ENCODE results near the gene DLL1.
A peak's percentile ranks its signal among the peaks of the same experiment; 100 is the strongest.

DLL1 gene

DNA sequence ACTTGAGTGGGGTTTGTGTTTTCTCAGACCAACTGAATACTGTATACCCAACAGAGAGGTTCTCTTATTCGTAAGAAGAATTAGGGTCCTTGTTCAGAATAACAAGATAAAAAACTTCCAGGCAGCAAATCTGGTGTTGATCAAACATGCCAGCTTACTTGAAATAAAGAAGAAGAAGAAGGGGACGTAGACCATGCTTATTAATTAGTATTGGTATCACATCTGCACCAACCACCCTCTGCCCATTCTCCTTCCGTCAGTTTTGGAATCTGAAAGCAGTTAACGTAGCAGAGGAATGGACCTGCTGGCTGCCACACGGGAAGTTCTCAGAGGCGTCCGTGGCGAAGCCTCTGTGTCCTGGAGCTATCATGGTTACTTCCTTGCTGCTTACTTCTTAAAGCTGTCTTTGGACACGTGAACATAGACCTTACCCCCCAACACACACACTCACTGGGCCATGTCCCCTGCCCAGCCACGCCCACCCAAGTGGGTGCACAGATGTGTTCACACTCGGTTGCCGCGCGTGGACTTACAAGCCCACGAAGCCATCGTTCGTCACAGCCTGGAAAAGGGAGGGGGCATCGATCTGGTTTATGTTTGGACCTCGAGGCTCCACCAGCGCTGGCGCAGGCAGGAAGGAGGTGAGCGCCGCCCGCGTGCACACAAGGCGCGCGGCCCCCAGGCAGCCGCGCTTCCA, 4.1 kb upstream of the DLL1 start:
- no peak overlapping the region for H3K27ac ChIP-seq (ENCODE audit: low read length)
- peaks cover 53% of the 10 kb centered on the region for H3K27me3 ChIP-seq (ENCODE audit: low read depth, low read length)

DNA sequence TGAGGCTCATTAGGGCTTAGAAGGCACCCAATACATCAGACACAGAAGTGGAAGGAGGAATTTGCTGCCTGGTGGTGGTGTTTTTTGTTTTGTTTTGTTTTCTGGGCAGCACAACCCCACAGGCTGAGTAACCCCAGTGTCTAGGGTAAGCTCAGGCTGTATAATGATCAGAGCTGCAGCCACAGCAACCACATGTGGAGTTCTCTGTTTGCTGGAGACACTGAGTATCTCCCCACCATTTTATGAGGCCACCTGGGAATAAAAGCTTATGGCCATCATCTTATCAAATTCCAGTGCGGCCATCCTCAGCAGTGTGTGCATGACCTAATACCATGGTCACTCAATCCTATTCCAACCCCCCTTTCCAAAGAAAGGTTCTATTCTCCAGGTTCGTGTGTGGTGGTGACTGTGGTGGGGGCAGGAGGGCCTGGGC, 3.4 kb upstream of the DLL1 start:
- no peaks in the 10 kb centered on the region for H3K36me3 ChIP-seq (ENCODE audit: control insufficient read depth in 1 of 2, insufficient read depth in 2 of 2, low read length in 2 of 2)
- no peak overlapping the region for H3K27ac ChIP-seq (ENCODE audit: low read length)
- H3K9me3 ChIP-seq (ENCODE audit: control insufficient read depth in 1 of 2, low read length in 2 of 2), result no peaks in the 10 kb centered on the region
- peaks cover 53% of the 10 kb centered on the region for H3K27me3 ChIP-seq (ENCODE audit: low read depth, low read length)
- H3K4me1 ChIP-seq (ENCODE audit: control insufficient read depth in 1 of 2, insufficient read depth in 2 of 2, low read length in 2 of 2), result peaks cover 13 to 49% of the 10 kb centered on the region in 2 donors
- H3K4me3 ChIP-seq (ENCODE audit: low read depth in 1 of 2, low read length in 2 of 2), result no peak overlapping the region

More for the DNA sequence above, 4.1 kb upstream of the DLL1 start:
- Histone ChIP-seq H3K4me3 (ENCODE audit: low read depth in 1 of 2, low read length in 2 of 2) (peak overlapping the region; percentile 37 to 72), H3K9me3 (ENCODE audit: control insufficient read depth in 1 of 2, low read length in 2 of 2) (no peaks in the 10 kb centered on the region), H3K4me1 (ENCODE audit: control insufficient read depth in 1 of 2, insufficient read depth in 2 of 2, low read length in 2 of 2) (peaks cover 13 to 44% of the 10 kb centered on the region in 2 donors), H3K36me3 (ENCODE audit: control insufficient read depth in 1 of 2, insufficient read depth in 2 of 2, low read length in 2 of 2) (no peaks in the 10 kb centered on the region)

DNA sequence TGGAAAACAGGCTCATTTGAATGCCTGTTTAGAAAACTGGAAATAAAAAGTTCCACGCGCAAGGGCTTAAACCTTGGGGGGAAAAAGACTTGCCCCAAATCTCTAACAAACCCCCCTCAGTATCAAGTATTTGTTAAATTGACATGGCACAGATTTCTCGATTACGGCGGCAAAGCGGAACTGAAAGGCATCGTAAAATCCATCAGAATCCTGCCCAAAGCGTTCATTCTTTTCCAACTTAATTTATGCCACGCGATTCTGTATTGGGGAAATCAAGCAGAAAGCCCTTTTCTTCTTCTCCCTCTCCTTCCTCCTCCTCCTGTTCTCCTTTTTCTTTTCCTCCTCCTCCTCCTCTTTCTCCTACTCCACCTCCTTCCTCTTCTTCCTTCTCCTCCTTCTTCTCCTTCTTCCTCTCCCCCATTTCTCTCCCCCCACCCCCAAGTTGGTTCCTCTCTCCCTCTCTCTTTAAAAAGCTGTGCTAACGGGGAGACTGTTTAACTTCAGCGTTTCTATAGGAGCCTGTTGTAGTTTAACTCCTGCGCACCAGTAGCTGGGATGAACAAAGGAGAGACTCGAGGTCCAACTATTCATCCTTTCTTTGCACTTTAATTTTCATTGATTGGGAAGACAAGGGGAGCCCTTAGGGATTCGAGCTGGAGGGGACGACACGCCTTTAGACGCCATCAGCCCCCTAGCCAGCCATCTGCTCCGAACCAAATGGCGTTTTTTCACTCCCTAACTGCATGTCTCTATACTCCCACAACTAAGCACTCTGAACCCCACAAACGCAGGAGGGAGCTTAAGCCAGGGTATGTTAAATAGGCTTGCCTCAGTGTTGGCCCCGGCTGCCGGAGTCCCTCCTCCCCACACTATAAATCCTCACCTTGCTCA, 2.7 kb upstream of the DLL1 start:
- H3K27ac ChIP-seq (ENCODE audit: low read length), result no peak overlapping the region
- H3K4me3 ChIP-seq (ENCODE audit: low read depth in 1 of 2, low read length in 2 of 2), result peak overlapping the region in 1 of 2 donors; percentile 19
- H3K36me3 ChIP-seq (ENCODE audit: control insufficient read depth in 1 of 2, insufficient read depth in 2 of 2, low read length in 2 of 2), result no peaks in the 10 kb centered on the region
- no peaks in the 10 kb centered on the region for H3K9me3 ChIP-seq (ENCODE audit: control insufficient read depth in 1 of 2, low read length in 2 of 2)
- peaks cover 58% of the 10 kb centered on the region for H3K27me3 ChIP-seq (ENCODE audit: low read depth, low read length)
- peaks cover 13 to 56% of the 10 kb centered on the region in 2 donors for H3K4me1 ChIP-seq (ENCODE audit: control insufficient read depth in 1 of 2, insufficient read depth in 2 of 2, low read length in 2 of 2)

DNA sequence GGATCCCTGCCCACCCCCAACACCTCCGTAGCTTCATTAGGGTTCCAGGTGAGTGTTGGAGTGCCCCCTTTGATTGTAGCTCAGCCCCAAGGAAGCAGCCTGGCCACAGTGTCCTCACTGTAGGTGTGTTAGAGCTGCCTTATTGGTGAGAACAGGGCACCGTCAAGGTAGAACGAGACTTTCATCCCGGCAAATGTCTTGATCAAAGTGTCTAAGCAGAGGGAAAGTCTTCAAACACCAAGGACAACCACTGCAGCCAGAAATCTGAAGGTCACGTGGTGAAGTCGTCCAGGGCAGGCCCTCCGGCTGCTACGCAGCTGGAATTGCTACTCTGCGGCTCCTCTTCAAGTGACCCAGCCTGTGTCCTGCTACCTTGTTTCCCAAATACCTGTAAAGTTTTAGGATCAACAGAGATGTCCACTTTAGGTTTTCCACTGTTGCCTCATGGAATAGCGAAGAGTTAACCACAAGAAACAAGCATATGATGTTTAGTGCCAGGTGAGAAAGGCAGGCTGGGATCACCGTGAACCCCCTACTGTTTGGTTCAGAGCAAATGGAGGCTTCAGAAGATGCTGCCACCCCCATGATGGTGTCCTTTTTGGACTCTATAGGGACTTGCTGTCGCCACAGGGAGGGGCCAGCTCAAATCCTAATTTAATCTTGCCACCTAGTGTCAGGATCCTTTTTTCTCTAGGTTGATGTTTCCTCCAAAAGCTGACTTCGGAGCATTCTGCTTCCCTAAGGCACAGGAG, 1.7 kb upstream of the DLL1 start:
- no peaks in the 10 kb centered on the region for H3K9me3 ChIP-seq (ENCODE audit: control insufficient read depth in 1 of 2, low read length in 2 of 2)
- H3K27me3 ChIP-seq (ENCODE audit: low read depth, low read length), result peaks cover 61% of the 10 kb centered on the region
- peaks cover 13 to 56% of the 10 kb centered on the region in 2 donors for H3K4me1 ChIP-seq (ENCODE audit: control insufficient read depth in 1 of 2, insufficient read depth in 2 of 2, low read length in 2 of 2)
- H3K4me3 ChIP-seq (ENCODE audit: low read depth in 1 of 2, low read length in 2 of 2), result peak overlapping the region; percentile 42 to 89
- no peaks in the 10 kb centered on the region for H3K36me3 ChIP-seq (ENCODE audit: control insufficient read depth in 1 of 2, insufficient read depth in 2 of 2, low read length in 2 of 2)
- no peak overlapping the region for H3K27ac ChIP-seq (ENCODE audit: low read length)

DNA sequence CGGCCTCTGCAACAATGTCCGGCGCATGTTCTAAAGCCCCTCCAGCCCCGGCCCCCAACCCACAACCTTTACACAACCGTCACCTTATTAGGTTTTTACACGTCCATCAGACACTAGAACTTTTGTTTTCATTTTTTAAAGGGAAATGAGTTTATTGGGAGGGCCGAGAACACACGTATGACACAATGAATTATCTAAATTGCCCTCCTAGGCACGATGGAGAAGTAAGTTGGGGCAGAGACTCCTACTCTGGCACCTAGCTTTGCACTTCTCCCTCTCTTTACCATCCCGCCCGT, 1.2 kb upstream of the DLL1 start:
- H3K4me3 ChIP-seq (ENCODE audit: low read depth in 1 of 2, low read length in 2 of 2), result peak overlapping the region; percentile 42 to 89
- H3K36me3 ChIP-seq (ENCODE audit: control insufficient read depth in 1 of 2, insufficient read depth in 2 of 2, low read length in 2 of 2), result no peaks in the 10 kb centered on the region
- no peaks in the 10 kb centered on the region for H3K9me3 ChIP-seq (ENCODE audit: control insufficient read depth in 1 of 2, low read length in 2 of 2)
- H3K27me3 ChIP-seq (ENCODE audit: low read depth, low read length), result peaks cover 59% of the 10 kb centered on the region
- H3K4me1 ChIP-seq (ENCODE audit: control insufficient read depth in 1 of 2, insufficient read depth in 2 of 2, low read length in 2 of 2), result peaks cover 13 to 56% of the 10 kb centered on the region in 2 donors
- no peak overlapping the region for H3K27ac ChIP-seq (ENCODE audit: low read length)

DNA sequence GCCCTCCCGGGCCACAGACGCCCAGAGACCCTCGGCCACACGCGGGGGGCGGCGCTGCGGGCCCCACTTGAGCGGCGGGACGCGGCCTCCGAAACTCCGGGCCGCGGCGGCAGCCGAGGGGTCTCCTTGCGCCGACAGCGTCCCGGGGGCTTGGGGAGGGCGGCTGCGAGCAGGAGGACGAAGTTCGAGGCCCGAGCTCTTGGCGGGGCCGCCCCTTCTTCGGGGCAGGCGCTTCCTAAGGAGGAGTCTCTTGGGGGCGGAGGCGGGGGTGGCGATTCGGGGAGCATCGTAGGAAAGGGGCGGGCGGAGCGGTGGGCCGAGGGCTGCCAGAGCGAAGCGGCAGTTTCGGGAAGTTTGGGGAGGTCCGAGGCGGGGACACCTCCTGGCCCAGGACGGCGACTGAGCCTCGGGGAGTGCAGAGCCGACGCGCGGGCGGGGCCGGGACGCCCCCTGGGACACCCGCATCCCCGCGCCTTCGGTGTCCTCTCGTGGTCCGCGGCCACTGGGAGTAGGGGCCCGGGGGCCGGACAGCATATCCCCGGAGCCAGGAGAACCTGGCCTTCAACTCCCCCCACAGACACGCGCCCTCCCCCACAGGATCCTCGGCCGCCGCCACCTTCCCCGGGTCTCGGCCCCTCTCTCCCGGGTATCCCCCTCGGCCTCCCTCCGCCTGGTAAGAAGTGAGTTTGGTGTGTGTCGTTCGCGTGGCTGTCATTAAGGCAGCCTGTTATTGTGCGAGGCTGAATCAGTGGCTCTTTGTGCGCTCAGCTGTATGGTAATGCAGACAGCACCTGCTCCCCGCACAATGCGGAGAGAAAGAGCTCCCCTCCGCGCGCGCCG, 613 bp upstream of the DLL1 start:
- Histone ChIP-seq H3K27ac (ENCODE audit: low read length) (no peak overlapping the region), H3K4me3 (ENCODE audit: low read depth in 1 of 2, low read length in 2 of 2) (peak overlapping the region; percentile 42 to 89), H3K36me3 (ENCODE audit: control insufficient read depth in 1 of 2, insufficient read depth in 2 of 2, low read length in 2 of 2) (no peaks in the 10 kb centered on the region), H3K4me1 (ENCODE audit: control insufficient read depth in 1 of 2, insufficient read depth in 2 of 2, low read length in 2 of 2) (peaks cover 13 to 52% of the 10 kb centered on the region in 2 donors), H3K9me3 (ENCODE audit: control insufficient read depth in 1 of 2, low read length in 2 of 2) (no peaks in the 10 kb centered on the region), H3K27me3 (ENCODE audit: low read depth, low read length) (peaks cover 55% of the 10 kb centered on the region)

DNA sequence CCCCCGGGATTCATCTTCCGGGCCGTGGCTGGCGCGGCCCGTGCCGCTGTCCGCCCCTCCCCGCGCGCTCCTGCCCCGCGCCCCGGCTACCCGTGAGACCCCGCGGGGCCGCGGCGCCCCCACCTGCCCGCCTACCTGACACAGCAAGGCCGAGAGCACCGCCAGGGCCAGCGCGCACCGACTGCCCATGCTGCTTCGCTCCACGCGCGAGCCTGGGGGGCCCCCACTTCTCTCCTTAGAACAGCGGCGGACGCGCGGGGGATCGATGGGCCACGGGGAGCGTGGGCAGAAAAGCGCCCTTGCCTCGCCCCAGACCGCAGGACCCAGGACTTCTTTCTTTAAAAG, 955 bp downstream of the DLL1 start:
- Histone ChIP-seq H3K27me3 (ENCODE audit: low read depth, low read length) (peaks cover 46% of the 10 kb centered on the region), H3K36me3 (ENCODE audit: control insufficient read depth in 1 of 2, insufficient read depth in 2 of 2, low read length in 2 of 2) (no peaks in the 10 kb centered on the region), H3K4me1 (ENCODE audit: control insufficient read depth in 1 of 2, insufficient read depth in 2 of 2, low read length in 2 of 2) (peaks cover 10 to 36% of the 10 kb centered on the region in 2 donors), H3K4me3 (ENCODE audit: low read depth in 1 of 2, low read length in 2 of 2) (peak overlapping the region; percentile 74 to 89), H3K27ac (ENCODE audit: low read length) (no peak overlapping the region), H3K9me3 (ENCODE audit: control insufficient read depth in 1 of 2, low read length in 2 of 2) (no peaks in the 10 kb centered on the region)

DNA sequence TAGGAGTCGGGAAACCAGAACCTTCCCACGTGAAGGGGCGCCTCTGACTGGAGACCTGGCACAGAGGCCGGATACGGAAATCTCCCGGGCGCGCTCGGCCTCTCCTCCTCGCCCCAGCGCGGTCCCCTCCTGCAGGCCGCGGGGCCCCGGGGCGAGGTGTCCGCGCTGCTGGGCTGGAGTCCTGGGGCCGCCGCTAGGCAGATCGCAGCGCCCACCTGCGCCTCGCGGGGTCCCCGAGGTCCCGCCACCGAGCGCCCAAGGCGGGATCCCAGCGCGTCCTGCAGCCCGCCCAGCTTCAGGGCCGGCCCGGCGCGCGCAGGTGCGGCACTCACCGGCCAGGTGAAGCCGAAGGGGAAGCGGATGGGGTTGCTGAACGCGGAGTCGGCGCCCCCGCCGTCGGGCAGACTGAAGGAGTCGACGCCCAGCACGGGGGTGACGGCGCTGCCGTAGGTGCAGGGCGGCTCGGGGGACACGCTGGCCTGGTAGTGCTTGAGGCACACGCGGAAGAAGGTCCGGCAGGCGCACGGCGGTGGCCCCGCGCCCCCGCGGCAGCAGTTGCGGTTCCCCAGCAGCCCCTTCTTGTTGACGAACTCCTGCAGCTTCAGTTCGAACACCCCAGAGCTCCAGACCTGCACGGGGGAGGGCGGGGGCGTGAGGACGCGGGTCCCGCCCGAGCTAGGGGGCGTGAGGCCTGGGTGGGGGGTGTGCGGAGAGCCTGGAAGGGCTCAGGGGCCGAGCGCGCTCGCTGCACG, 1.5 kb downstream of the DLL1 start:
- Histone ChIP-seq H3K27me3 (ENCODE audit: low read depth, low read length) (peaks cover 41% of the 10 kb centered on the region), H3K9me3 (ENCODE audit: control insufficient read depth in 1 of 2, low read length in 2 of 2) (no peaks in the 10 kb centered on the region), H3K4me1 (ENCODE audit: control insufficient read depth in 1 of 2, insufficient read depth in 2 of 2, low read length in 2 of 2) (peaks cover 8 to 34% of the 10 kb centered on the region in 2 donors)

DNA sequence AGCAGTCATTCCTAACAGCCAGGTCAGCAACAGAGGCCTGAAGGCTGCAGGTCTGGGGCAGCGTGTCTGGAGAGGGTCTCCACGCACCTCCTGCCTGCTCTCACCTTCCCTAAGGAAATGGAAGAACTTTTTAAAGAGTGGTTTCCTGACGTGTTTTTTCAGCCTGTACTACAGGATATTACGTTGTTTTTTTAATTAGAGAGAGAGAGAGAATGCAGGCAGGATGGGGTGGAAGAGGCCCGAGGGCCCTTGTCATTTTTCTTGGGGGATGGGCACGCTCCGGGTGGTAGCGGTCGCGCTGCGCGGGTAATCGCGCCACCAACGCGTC, 2.1 kb downstream of the DLL1 start:
- Histone ChIP-seq H3K9me3 (ENCODE audit: control insufficient read depth in 1 of 2, low read length in 2 of 2) (no peaks in the 10 kb centered on the region), H3K27me3 (ENCODE audit: low read depth, low read length) (peaks cover 37% of the 10 kb centered on the region), H3K36me3 (ENCODE audit: control insufficient read depth in 1 of 2, insufficient read depth in 2 of 2, low read length in 2 of 2) (peaks cover 0 to 5% of the 10 kb centered on the region in 2 donors), H3K27ac (ENCODE audit: low read length) (no peak overlapping the region), H3K4me3 (ENCODE audit: low read depth in 1 of 2, low read length in 2 of 2) (peak overlapping the region; percentile 53 to 89), H3K4me1 (ENCODE audit: control insufficient read depth in 1 of 2, insufficient read depth in 2 of 2, low read length in 2 of 2) (peaks cover 8 to 34% of the 10 kb centered on the region in 2 donors)

More for the DNA sequence above, 1.5 kb downstream of the DLL1 start:
- Histone ChIP-seq H3K4me3 (ENCODE audit: low read depth in 1 of 2, low read length in 2 of 2) (peak overlapping the region; percentile 53 to 89), H3K27ac (ENCODE audit: low read length) (no peak overlapping the region), H3K36me3 (ENCODE audit: control insufficient read depth in 1 of 2, insufficient read depth in 2 of 2, low read length in 2 of 2) (peaks cover 0 to 5% of the 10 kb centered on the region in 2 donors)

DNA sequence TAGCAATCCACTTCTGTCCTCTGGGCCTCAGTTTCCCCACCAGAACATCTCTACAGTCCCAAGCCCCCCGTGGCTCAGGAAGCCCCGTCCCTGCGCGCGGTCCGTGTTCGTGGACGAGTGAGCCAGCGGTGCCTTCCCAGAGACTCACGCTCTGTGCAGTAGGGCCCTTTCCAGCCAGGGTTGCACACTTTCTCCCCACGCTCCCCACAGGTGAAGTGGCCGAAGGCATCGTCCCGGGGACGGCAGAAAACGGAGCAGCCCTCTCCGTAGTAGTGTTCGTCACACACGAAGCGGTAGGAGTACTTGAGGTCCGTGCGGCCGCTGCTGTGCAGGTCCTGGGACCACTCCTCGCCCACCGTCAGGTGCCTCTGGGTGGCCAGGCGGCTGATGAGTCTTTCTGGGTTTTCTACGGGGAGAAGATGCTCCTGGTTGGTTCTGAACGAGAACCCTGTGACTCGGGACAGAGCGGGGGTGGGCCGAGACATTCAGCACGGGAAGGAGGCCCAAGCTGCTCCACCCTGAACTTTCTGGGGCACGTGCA, 2.7 kb downstream of the DLL1 start:
- peaks cover 0 to 6% of the 10 kb centered on the region in 2 donors for H3K36me3 ChIP-seq (ENCODE audit: control insufficient read depth in 1 of 2, insufficient read depth in 2 of 2, low read length in 2 of 2)
- H3K27me3 ChIP-seq (ENCODE audit: low read depth, low read length), result peaks cover 31% of the 10 kb centered on the region
- no peaks in the 10 kb centered on the region for H3K9me3 ChIP-seq (ENCODE audit: control insufficient read depth in 1 of 2, low read length in 2 of 2)
- H3K27ac ChIP-seq (ENCODE audit: low read length), result no peak overlapping the region
- peaks cover 8 to 34% of the 10 kb centered on the region in 2 donors for H3K4me1 ChIP-seq (ENCODE audit: control insufficient read depth in 1 of 2, insufficient read depth in 2 of 2, low read length in 2 of 2)
- H3K4me3 ChIP-seq (ENCODE audit: low read depth in 1 of 2, low read length in 2 of 2), result no peak overlapping the region
